Pancreas (tissue), 10 donors: Measurements from ENCODE around the gene FILIP1L. TPM values are rescaled to one million over a fixed set of nuclear protein-coding genes. Genes with fewer than 3 reads are reported as not detected.

Source experiments
- ATAC-seq, 4 donors: fragments of 200-7000 bp; cut with Tn5 transposase; one replicate each; pipeline versions ENCODE4 v1.8.0 to v1.9.1; 2020; ENCODE audit warnings: mild to moderate bottlenecking in 4 of 4, moderate library complexity in 4 of 4
- DNase-seq, 6 donors: peaks; one replicate each; pipeline ENCODE4 v3.0.0-alpha.2; 2020
- FAIRE-seq: peaks from 2 replicates; lab custom pipeline; 2012; peaks lifted over from hg19 to GRCh38; lab: Jason Lieb, UNC
- H3K27ac ChIP-seq, 4 donors: fragments of 200-600 bp; sonication (generic); 1 replicate in 3 of 4; 2 replicates in 1 of 4; pipeline versions ENCODE4 v1.5.0 to v1.8.0; 2020
- H3K27me3 ChIP-seq, 4 donors: fragments of 200-600 bp; one replicate each; pipeline ENCODE4 v1.8.0; 2021
- H3K36me3 ChIP-seq, 3 donors: fragments of 200-600 bp; sonication (generic) in 1 of 3; one replicate each; pipeline versions ENCODE4 v1.5.0 to v1.8.0; 2020 to 2021
- H3K4me1 ChIP-seq, 3 donors: fragments of 200-600 bp; one replicate each; pipeline ENCODE4 v1.8.0; 2021
- H3K4me3 ChIP-seq, 4 donors: fragments of 200-600 bp; sonication (generic) in 2 of 4; one replicate each; pipeline versions ENCODE4 v1.5.0 to v1.8.0; 2020 to 2021
- H3K9me3 ChIP-seq, 4 donors: fragments of 200-600 bp; one replicate each; pipeline ENCODE4 v1.8.0; 2021
- CTCF ChIP-seq, 4 donors: fragments of 200-600 bp; sonication (generic) in 3 of 4; IDR thresholded peaks; one replicate each; pipeline versions ENCODE4 v1.5.0 to v1.8.0; 2021; ENCODE audit warnings: antibody characterized with exemption in 4 of 4
- WGBS, 2 donors: extraction: QIAGEN DNeasy Blood & Tissue Kit; methylation state at CpG; one replicate each; pipeline ENCODE4 v1.1.7; 2013; 5-methylcytosine and 5-hydroxymethylcytosine counted together
- intact Hi-C, 3 donors: fragments of 100-400 bp; cut with DNase I; formaldehyde crosslinking; loops; one replicate each; pipeline versions ENCODE4 v1.11.1 to v1.14.2; 2022
- polyA plus RNA-seq, 2 donors: library from polyadenylated mRNA; stranded (reverse); fragments of 200-250 nt; gene quantifications; one replicate each; pipeline ENCODE4 v1.2.3, GENCODE V29; 2013
- total RNA-seq, 6 donors: library from RNA; stranded (reverse); fragmentation: NEBNext Ultra II Directional in 4 of 6; extraction: Animal tissue kit (Norgen Biotek cat#: 25700) in 4 of 6; gene quantifications; one replicate each; pipeline versions ENCODE4 v1.2.1 to v1.2.4, GENCODE V29; 2021 to 2023
- donor health status: healthy with polysubstance abuse.
- donor health status: DM: no; HTN: no; CAD: no; lungs with moderate emphysema.
- donor health status: DM: no; HTN: no; CAD: no.
- donor health status: control.
- donor health status: control.
- donor health status: Bipolar disorder and iron deficiency.
- donor health status: DM: yes; HTN: yes; CAD: no.
- donor health status: DM: no; HTN: no; CAD: no.
- donor health status: DM: no; HTN: no; CAD: no.
- donor health status: DM: yes; HTN: yes; CAD: no.

Gene FILIP1L
- total and polyA plus RNA-seq, 8 donors = 12.5 to 37.7 (median 15.8) TPM

GRCh38 chr3:99846477-99847160 is 267.7 kb downstream of the FILIP1L start:
- FAIRE-seq (peak; percentile 59), ATAC-seq (peak in 3 of 4 donors; percentile 8 to 60 (median 29)), DNase-seq (no peak)
- intact Hi-C loops = no loop called here
- H3K4me1 ChIP-seq = peaks cover 10 to 19% (median 14%) of the 10 kb centered on the region in 3 donors
- H3K27ac ChIP-seq = peak overlapping the region in 2 of 4 donors; percentile 45 to 75
- no peaks in the 10 kb centered on the region for H3K27me3 ChIP-seq
- H3K4me3 ChIP-seq = no peak overlapping the region
- no peaks in the 10 kb centered on the region for H3K36me3 ChIP-seq
- 35 to 52% methylated on average over 6 of the region's 6 CpGs for WGBS, 2 donors
- H3K9me3 ChIP-seq = no peaks in the 10 kb centered on the region
- TF ChIP-seq CTCF (IDR thresholded peaks at IDR 0.05) = no peak

GRCh38 chr3:99845999-99846398 is 268.3 kb downstream of the FILIP1L start:
- DNase-seq = no peak
- no peak for FAIRE-seq
- WGBS, 2 donors = 77 to 82% methylated on average over 2 of the region's 2 CpGs
- intact Hi-C loops = no loop called here
- no peaks in the 10 kb centered on the region for H3K27me3 ChIP-seq
- H3K4me1 ChIP-seq = peaks cover 10 to 19% (median 14%) of the 10 kb centered on the region in 3 donors
- H3K4me3 ChIP-seq = no peak overlapping the region
- no peaks in the 10 kb centered on the region for H3K36me3 ChIP-seq
- H3K27ac ChIP-seq = peak overlapping the region in 2 of 4 donors; percentile 4 to 75
- no peak for ATAC-seq
- no peaks in the 10 kb centered on the region for H3K9me3 ChIP-seq
- TF ChIP-seq CTCF (IDR thresholded peaks at IDR 0.05) = no peak

DNA sequence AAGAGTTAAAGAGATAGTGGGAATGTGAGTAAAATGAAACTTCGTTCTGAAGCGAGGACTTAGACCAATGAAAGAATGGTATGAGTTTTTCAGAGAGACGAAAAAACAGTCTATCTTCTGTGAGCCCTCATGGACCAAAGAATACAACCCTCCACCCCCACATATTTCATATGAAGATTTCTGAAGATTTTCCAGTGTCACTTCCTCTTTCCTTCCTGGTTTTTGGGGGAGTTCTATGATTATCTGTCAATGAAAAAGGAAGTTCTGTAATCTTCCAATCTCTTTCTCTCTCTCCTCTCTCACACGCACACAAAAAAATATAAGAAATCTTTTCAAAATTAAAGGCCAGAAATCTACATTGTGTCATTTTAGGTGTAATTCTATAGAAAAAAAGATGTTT is 269.0 kb downstream of the FILIP1L start:
- Histone ChIP-seq H3K36me3 (no peaks in the 10 kb centered on the region), H3K27ac (peak overlapping the region in 2 of 4 donors; percentile 47 to 75), H3K4me3 (no peak overlapping the region), H3K4me1 (peaks cover 10 to 19% (median 14%) of the 10 kb centered on the region in 3 donors), H3K27me3 (no peaks in the 10 kb centered on the region), H3K9me3 (no peaks in the 10 kb centered on the region)
- no peak for TF ChIP-seq CTCF (IDR thresholded peaks at IDR 0.05)
- ATAC-seq (no peak), FAIRE-seq (no peak), DNase-seq (no peak)
- intact Hi-C loops = no loop called here
- 80 to 84% methylated on average over 4 of the region's 4 CpGs for WGBS, 2 donors

DNA sequence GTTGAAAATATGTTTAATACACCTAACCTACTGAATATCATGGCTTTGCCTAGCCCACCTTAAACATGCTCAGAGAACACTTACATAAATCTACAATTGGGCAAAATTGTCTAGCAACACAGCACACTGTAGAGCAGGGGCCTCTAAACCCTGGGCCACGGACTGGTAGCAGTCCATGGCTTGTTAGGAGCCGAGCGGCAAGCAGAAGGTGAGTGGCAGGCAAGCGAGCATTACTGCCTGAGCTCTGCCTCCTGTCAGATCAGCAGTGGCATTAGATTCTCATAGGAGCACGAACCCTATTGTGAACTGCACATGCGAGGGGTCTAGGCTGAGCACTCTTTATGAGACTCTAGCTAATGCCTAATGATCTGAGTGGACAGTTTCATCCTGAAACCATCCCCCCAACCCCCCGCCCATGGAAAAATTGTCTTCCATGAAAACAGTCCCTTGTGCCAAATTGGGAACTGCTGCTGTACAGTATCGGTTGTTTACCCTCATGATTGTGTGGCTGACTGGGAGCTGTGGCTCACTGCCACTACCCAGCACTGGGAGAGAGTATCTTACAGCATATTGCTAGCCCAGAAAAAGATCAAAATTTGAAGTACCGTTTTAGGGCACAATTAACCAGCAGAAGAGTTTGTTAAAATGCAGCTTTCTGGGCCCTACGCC is 270.6 kb downstream of the FILIP1L start:
- DNase-seq (peak in 1 of 6 donors; percentile 26), ATAC-seq (peak; percentile 71 to 81 (median 77)), FAIRE-seq (no peak)
- no peaks in the 10 kb centered on the region for H3K9me3 ChIP-seq
- peak overlapping the region in 3 of 4 donors; percentile 19 to 75 (median 47) for H3K27ac ChIP-seq
- TF ChIP-seq CTCF (IDR thresholded peaks at IDR 0.05) = peak in 1 of 4 donors; percentile 1
- WGBS, 2 donors = 17 to 32% methylated on average over 10 of the region's 10 CpGs
- H3K27me3 ChIP-seq = no peaks in the 10 kb centered on the region
- intact Hi-C loops = loop anchor here in 1 of 3 donors (5.0 kb wide), 1 partner anchor 409 kb away; no protein-coding TSS in a partner anchor
- H3K36me3 ChIP-seq = no peaks in the 10 kb centered on the region
- H3K4me3 ChIP-seq = peak overlapping the region in 1 of 4 donors; percentile 14
- H3K4me1 ChIP-seq = peaks cover 10 to 19% (median 14%) of the 10 kb centered on the region in 3 donors
